ENCODE measurements around the gene CPLANE1.
"Not testable (repeated sequence)": the region's sequence is repeated elsewhere in the genome, so short reads cannot be mapped to it uniquely, and the experiment has no call there.

CPLANE1 gene

GRCh38 chr5:37121027-37121426 lies 128.1 kb downstream of the CPLANE1 start:
- no peak for DNase-seq (ENCODE audit: low read depth)

- no peak for DNase-seq (ENCODE audit: low read depth)
Measured at GRCh38 chr5:37120270-37120669, 128.9 kb downstream of the CPLANE1 start.

GRCh38 chr5:37116359-37116758 lies 132.8 kb downstream of the CPLANE1 start:
- DNase-seq (ENCODE audit: low read depth), result no peak

GRCh38 chr5:37112383-37112991 lies 136.7 kb downstream of the CPLANE1 start:
- DNase-seq (ENCODE audit: low read depth), result no peak

GRCh38 chr5:37111426-37112382 lies 137.5 kb downstream of the CPLANE1 start:
- peak; percentile 4 for DNase-seq (ENCODE audit: low read depth)

GRCh38 chr5:37110135-37110534 lies 139.0 kb downstream of the CPLANE1 start:
- no peak for DNase-seq (ENCODE audit: low read depth)

GRCh38 chr5:37109338-37109737 lies 139.8 kb downstream of the CPLANE1 start:
- no peak for DNase-seq (ENCODE audit: low read depth)

GRCh38 chr5:37103302-37103701 lies 145.9 kb downstream of the CPLANE1 start:
- no peak for DNase-seq (ENCODE audit: low read depth)

GRCh38 chr5:37099267-37099666 lies 149.9 kb downstream of the CPLANE1 start:
- DNase-seq (ENCODE audit: low read depth), result not testable (repeated sequence)

GRCh38 chr5:37093795-37094194 lies 155.4 kb downstream of the CPLANE1 start:
- not testable (repeated sequence) for DNase-seq (ENCODE audit: low read depth)

GRCh38 chr5:37090781-37091180 lies 158.4 kb downstream of the CPLANE1 start:
- DNase-seq (ENCODE audit: low read depth), result no peak

GRCh38 chr5:37090123-37090726 lies 159.0 kb downstream of the CPLANE1 start:
- no peak for DNase-seq (ENCODE audit: low read depth)

- no peak for DNase-seq (ENCODE audit: low read depth)
Measured at GRCh38 chr5:37088009-37088408, 161.2 kb downstream of the CPLANE1 start.

GRCh38 chr5:37086466-37087173 lies 162.6 kb downstream of the CPLANE1 start:
- no peak for DNase-seq (ENCODE audit: low read depth)

- DNase-seq (ENCODE audit: low read depth), result not testable (repeated sequence)
Measured at GRCh38 chr5:37086026-37086425, 163.2 kb downstream of the CPLANE1 start.

GRCh38 chr5:37082977-37083376 lies 166.2 kb downstream of the CPLANE1 start:
- not testable (repeated sequence) for DNase-seq (ENCODE audit: low read depth)

GRCh38 chr5:37080697-37081096 lies 168.5 kb downstream of the CPLANE1 start:
- no peak for DNase-seq (ENCODE audit: low read depth)

- no peak for DNase-seq (ENCODE audit: low read depth)
Measured at GRCh38 chr5:37077146-37077545, 172.0 kb downstream of the CPLANE1 start.

GRCh38 chr5:37075399-37075950 lies 173.7 kb downstream of the CPLANE1 start:
- no peak for DNase-seq (ENCODE audit: low read depth)

GRCh38 chr5:37071901-37072581 lies 177.1 kb downstream of the CPLANE1 start:
- no peak for DNase-seq (ENCODE audit: low read depth)

- no peak for DNase-seq (ENCODE audit: low read depth)
Measured at GRCh38 chr5:37071487-37071886, 177.7 kb downstream of the CPLANE1 start.

All from stimulated activated CD4-positive, alpha-beta T cell treated with anti-CD3 and anti-CD28 coated beads, Interleukin-2, amount 100 ng/mL, for 4 hours (primary cell).